Skeletal muscle tissue (tissue), 4 donors: Measurements from ENCODE around the gene RBBP5. TPM values are rescaled to one million over a fixed set of nuclear protein-coding genes. Genes with fewer than 3 reads are reported as not detected.

Experiments
- H3K27ac ChIP-seq: one replicate; pipeline ENCODE4 v1.7.0; 2013; ENCODE audit warnings: mild to moderate bottlenecking, low read depth, low read length, inconsistent platforms
- H3K27me3 ChIP-seq, 3 donors: one replicate each; pipeline ENCODE4 v1.7.0; 2013; ENCODE audit warnings: low read length in 3 of 3; ENCODE audit not compliant: control insufficient read depth in 3 of 3, insufficient read depth in 3 of 3
- H3K36me3 ChIP-seq, 3 donors: one replicate each; pipeline ENCODE4 v1.7.0; 2013; ENCODE audit warnings: low read length in 3 of 3; ENCODE audit not compliant: control insufficient read depth in 3 of 3, insufficient read depth in 3 of 3
- H3K4me1 ChIP-seq, 3 donors: one replicate each; pipeline ENCODE4 v1.7.0; 2013; ENCODE audit warnings: low read length in 3 of 3, mild to moderate bottlenecking in 3 of 3; ENCODE audit not compliant: control insufficient read depth in 3 of 3, insufficient read depth in 3 of 3
- H3K4me3 ChIP-seq, 3 donors: one replicate each; pipeline ENCODE4 v1.7.0; 2013; ENCODE audit warnings: low read length in 3 of 3
- H3K9ac ChIP-seq, 3 donors: one replicate each; pipeline ENCODE4 v1.7.0; 2013; ENCODE audit warnings: low read length in 3 of 3, mild to moderate bottlenecking in 3 of 3, moderate library complexity in 2 of 3, low read depth in 1 of 3
- H3K9me3 ChIP-seq, 3 donors: one replicate each; pipeline ENCODE4 v1.7.0; 2013; ENCODE audit warnings: low read length in 3 of 3; ENCODE audit not compliant: control insufficient read depth in 3 of 3
- total RNA-seq: library from RNA; depleted of rRNA; stranded (reverse); fragments of >200 nt; gene quantifications from one replicate; pipeline ENCODE4 v1.2.3, GENCODE V29; 2014
- donor health status: Osteomylitis.

RBBP5 gene
- total RNA-seq, 1 donor from 2014 or later = 12.5 TPM

GRCh38 chr1:205041998-205042910, 79.5 kb downstream of the RBBP5 start:
- no peaks in the 10 kb centered on the region for H3K9me3 ChIP-seq
- no peak overlapping the region for H3K27ac ChIP-seq
- H3K27me3 ChIP-seq = peaks cover 46 to 61% (median 58%) of the 10 kb centered on the region in 3 donors
- no peak overlapping the region for H3K4me3 ChIP-seq
- no peaks in the 10 kb centered on the region for H3K36me3 ChIP-seq
- no peaks in the 10 kb centered on the region for H3K4me1 ChIP-seq
- no peak overlapping the region for H3K9ac ChIP-seq

DNA sequence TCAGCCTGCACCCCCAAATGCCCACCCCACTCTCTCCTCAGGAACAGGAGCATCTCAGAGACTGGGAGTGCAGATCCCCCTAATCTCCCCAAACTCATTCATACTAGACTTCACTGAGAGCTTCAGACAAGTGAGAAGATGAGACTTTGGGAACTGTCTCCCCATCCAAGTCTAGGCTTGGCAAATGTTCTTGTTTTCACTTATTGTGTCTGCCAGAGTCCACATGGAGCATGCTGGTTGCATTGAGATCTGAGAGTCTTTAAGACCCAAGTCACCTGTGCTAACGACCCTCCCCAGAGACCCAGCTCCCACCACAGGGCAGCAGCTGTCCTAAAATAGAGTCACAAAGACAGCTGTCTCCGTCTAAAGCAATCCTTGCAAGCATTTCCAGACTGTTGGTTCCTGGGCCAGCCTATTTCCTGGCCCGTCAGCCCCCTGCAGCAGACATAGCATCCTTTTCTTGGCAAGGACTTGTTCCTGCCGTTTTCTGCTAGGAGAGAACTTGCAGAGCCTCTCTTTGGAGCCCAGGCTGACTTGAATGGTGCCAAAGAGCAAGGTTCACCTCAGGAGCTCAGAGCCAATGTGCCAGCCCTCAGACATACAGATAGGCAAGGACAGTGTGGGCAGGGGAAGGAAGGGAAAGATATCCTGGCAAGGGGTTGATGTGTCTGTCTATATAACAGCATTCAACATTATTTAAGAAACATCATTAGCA, 80.6 kb downstream of the RBBP5 start:
- peaks cover 35 to 50% (median 47%) of the 10 kb centered on the region in 3 donors for H3K27me3 ChIP-seq
- H3K4me3 ChIP-seq = no peak overlapping the region
- H3K9ac ChIP-seq = no peak overlapping the region
- H3K9me3 ChIP-seq = no peaks in the 10 kb centered on the region
- no peaks in the 10 kb centered on the region for H3K36me3 ChIP-seq
- no peaks in the 10 kb centered on the region for H3K4me1 ChIP-seq
- H3K27ac ChIP-seq = no peak overlapping the region

- H3K36me3 ChIP-seq = no peaks in the 10 kb centered on the region
- no peaks in the 10 kb centered on the region for H3K4me1 ChIP-seq
- peaks cover 8 to 22% (median 19%) of the 10 kb centered on the region in 3 donors for H3K27me3 ChIP-seq
- H3K4me3 ChIP-seq = no peak overlapping the region
- H3K9ac ChIP-seq = no peak overlapping the region
- H3K27ac ChIP-seq = no peak overlapping the region
- H3K9me3 ChIP-seq = no peaks in the 10 kb centered on the region
Observed at GRCh38 chr1:205038132-205038786, 83.5 kb downstream of the RBBP5 start.

GRCh38 chr1:205037539-205037938, 84.2 kb downstream of the RBBP5 start:
- no peaks in the 10 kb centered on the region for H3K9me3 ChIP-seq
- no peak overlapping the region for H3K9ac ChIP-seq
- peaks cover 7 to 23% (median 16%) of the 10 kb centered on the region in 3 donors for H3K27me3 ChIP-seq
- H3K27ac ChIP-seq = no peak overlapping the region
- no peak overlapping the region for H3K4me3 ChIP-seq
- no peaks in the 10 kb centered on the region for H3K36me3 ChIP-seq
- no peaks in the 10 kb centered on the region for H3K4me1 ChIP-seq

Other genes with a start within 250 kb of the RBBP5 start
- gene CNTN2, start 78.8 kb downstream of the RBBP5 start, total RNA-seq = 2.6 TPM
- 0.52 TPM for gene TMEM81, start 37.5 kb downstream of the RBBP5 start, total RNA-seq
- gene DSTYK, start 89.7 kb upstream of the RBBP5 start, total RNA-seq = 10.4 TPM
- 15.1 TPM for gene TMCC2, start 106.0 kb upstream of the RBBP5 start, total RNA-seq
- 1.0 TPM for gene NUAK2, start 199.8 kb upstream of the RBBP5 start, total RNA-seq
- 0.52 TPM for gene KLHDC8A, start 234.9 kb upstream of the RBBP5 start, total RNA-seq